SJSA1 (cell line): ENCODE data around the gene CASTOR2. TPM values are rescaled to one million over a fixed set of nuclear protein-coding genes. Genes with fewer than 3 reads are reported as not detected.
"Not testable (repeated sequence)": the region's sequence is repeated elsewhere in the genome, so short reads cannot be mapped to it uniquely, and the experiment has no call there.

Experiments
- DNase-seq, 2 experiments: peaks; one replicate each; pipeline ENCODE4 v3.0.0-alpha.2; 2015 to 2020; ENCODE audit warnings: low spot score in 2 of 2, low read depth in 1 of 2
- H3K27ac ChIP-seq: fragments of 250-450 bp; sonication (Bioruptor Pico); 2 replicates; pipeline ENCODE4 v1.5.1; 2020; ENCODE audit warnings: mild to moderate bottlenecking, moderate library complexity
- H3K27me3 ChIP-seq: fragments of 250-450 bp; sonication (Bioruptor Pico); replicated peaks from 2 replicates; pipeline ENCODE4 v1.5.1; 2020; ENCODE audit warnings: mild to moderate bottlenecking, moderate library complexity
- H3K36me3 ChIP-seq: fragments of 250-450 bp; sonication (Bioruptor Pico); 2 replicates; pipeline ENCODE4 v1.5.1; 2020; ENCODE audit warnings: mild to moderate bottlenecking
- H3K4me1 ChIP-seq: fragments of 250-450 bp; sonication (Bioruptor Pico); replicated peaks from 2 replicates; pipeline ENCODE4 v1.6.1; 2021; ENCODE audit warnings: mild to moderate bottlenecking
- H3K4me3 ChIP-seq: fragments of 250-450 bp; sonication (Bioruptor Pico); 2 replicates; pipeline ENCODE4 v1.5.1; 2020; ENCODE audit warnings: mild to moderate bottlenecking
- H3K9me3 ChIP-seq: fragments of 250-450 bp; sonication (Bioruptor Pico); replicated peaks from 2 replicates; pipeline ENCODE4 v1.5.1; 2020; ENCODE audit warnings: mild to moderate bottlenecking
- total RNA-seq: library from RNA; depleted of rRNA; stranded (reverse); fragments of >200 nt; shearing (Covaris generic); gene quantifications from 2 replicates; pipeline ENCODE4 v1.2.3, GENCODE V29; 2014; rRNA removed

The CASTOR2 gene
- total RNA-seq, 1 experiment from 2014 or later, result 1.8 TPM

GRCh38 chr7:75050501-75050900, 86.0 kb downstream of the CASTOR2 start:
- Histone ChIP-seq H3K9me3 (no peaks in the 10 kb centered on the region), H3K4me1 (peaks cover 11% of the 10 kb centered on the region), H3K4me3 (no peak overlapping the region), H3K27me3 (no peaks in the 10 kb centered on the region), H3K36me3 (peaks cover 74% of the 10 kb centered on the region), H3K27ac (no peak overlapping the region)
- DNase-seq, result no peak

- Histone ChIP-seq H3K27me3 (no peaks in the 10 kb centered on the region), H3K36me3 (peaks cover 80% of the 10 kb centered on the region), H3K4me3 (no peak overlapping the region), H3K27ac (no peak overlapping the region), H3K9me3 (no peaks in the 10 kb centered on the region), H3K4me1 (peaks cover 7% of the 10 kb centered on the region)
- DNase-seq, result no peak
Observed at GRCh38 chr7:75054744-75055143, 90.2 kb downstream of the CASTOR2 start.

GRCh38 chr7:75055155-75055554, 90.7 kb downstream of the CASTOR2 start:
- Histone ChIP-seq H3K4me3 (no peak overlapping the region), H3K4me1 (peaks cover 7% of the 10 kb centered on the region), H3K36me3 (peaks cover 82% of the 10 kb centered on the region), H3K9me3 (no peaks in the 10 kb centered on the region), H3K27ac (no peak overlapping the region), H3K27me3 (no peaks in the 10 kb centered on the region)
- no peak for DNase-seq

- H3K4me1 ChIP-seq, result peaks cover 7% of the 10 kb centered on the region
- DNase-seq, result no peak
- H3K9me3 ChIP-seq, result no peaks in the 10 kb centered on the region
- H3K27ac ChIP-seq, result no peak overlapping the region
- H3K36me3 ChIP-seq, result peaks cover 87% of the 10 kb centered on the region
- no peaks in the 10 kb centered on the region for H3K27me3 ChIP-seq
- H3K4me3 ChIP-seq, result no peak overlapping the region
Observed at GRCh38 chr7:75055830-75056772, 91.6 kb downstream of the CASTOR2 start.

GRCh38 chr7:75058406-75058805, 93.9 kb downstream of the CASTOR2 start:
- Histone ChIP-seq H3K27ac (no peak overlapping the region), H3K4me1 (peaks cover 4% of the 10 kb centered on the region; the same call in 1 of the 2 replicates), H3K4me3 (no peak overlapping the region), H3K9me3 (no peaks in the 10 kb centered on the region), H3K27me3 (no peaks in the 10 kb centered on the region), H3K36me3 (peaks cover 92% of the 10 kb centered on the region)
- DNase-seq, result no peak

- Histone ChIP-seq H3K27ac (no peak overlapping the region), H3K4me1 (no peaks in the 10 kb centered on the region), H3K27me3 (no peaks in the 10 kb centered on the region), H3K36me3 (peaks cover 91% of the 10 kb centered on the region), H3K9me3 (no peaks in the 10 kb centered on the region), H3K4me3 (no peak overlapping the region)
- DNase-seq, result no peak
Observed at GRCh38 chr7:75064291-75064690, 99.8 kb downstream of the CASTOR2 start.

GRCh38 chr7:75064801-75065200, 100.3 kb downstream of the CASTOR2 start:
- H3K4me1 ChIP-seq, result no peaks in the 10 kb centered on the region
- H3K27ac ChIP-seq, result no peak overlapping the region
- no peak overlapping the region for H3K4me3 ChIP-seq
- no peak for DNase-seq
- no peaks in the 10 kb centered on the region for H3K27me3 ChIP-seq
- H3K36me3 ChIP-seq, result peaks cover 91% of the 10 kb centered on the region
- H3K9me3 ChIP-seq, result no peaks in the 10 kb centered on the region

- H3K27me3 ChIP-seq, result no peaks in the 10 kb centered on the region
- no peak for DNase-seq
- peaks cover 85% of the 10 kb centered on the region for H3K36me3 ChIP-seq
- H3K9me3 ChIP-seq, result no peaks in the 10 kb centered on the region
- H3K4me1 ChIP-seq, result no peaks in the 10 kb centered on the region; the same call in 1 of the 2 replicates
- no peak overlapping the region for H3K27ac ChIP-seq
- H3K4me3 ChIP-seq, result no peak overlapping the region
Observed at GRCh38 chr7:75066521-75066920, 102.0 kb downstream of the CASTOR2 start.

GRCh38 chr7:75072981-75073283, 108.4 kb downstream of the CASTOR2 start:
- DNase-seq, result no peak
- H3K4me1 ChIP-seq, result peaks cover 10% of the 10 kb centered on the region
- H3K36me3 ChIP-seq, result peaks cover 38% of the 10 kb centered on the region
- H3K27me3 ChIP-seq, result no peaks in the 10 kb centered on the region
- H3K4me3 ChIP-seq, result peak overlapping the region; percentile 94
- no peaks in the 10 kb centered on the region for H3K9me3 ChIP-seq
- peak overlapping the region; percentile 89 for H3K27ac ChIP-seq

GRCh38 chr7:75074262-75074641, 109.7 kb downstream of the CASTOR2 start:
- peak overlapping the region; percentile 94 for H3K4me3 ChIP-seq
- not testable (repeated sequence) for H3K9me3 ChIP-seq, H3K27ac ChIP-seq, DNase-seq, H3K4me1 ChIP-seq, H3K27me3 ChIP-seq
- H3K36me3 ChIP-seq, result peaks cover 29% of the 10 kb centered on the region

Other genes with a start within 250 kb of the CASTOR2 start
- gene NCF1, start 190.7 kb upstream of the CASTOR2 start, total RNA-seq, result not detected in 2 replicates
- 6.7 and 8.8 TPM in 2 replicates for gene GTF2IRD2, start 113.1 kb upstream of the CASTOR2 start, total RNA-seq
- gene RCC1L, start 109.1 kb downstream of the CASTOR2 start, total RNA-seq, result 74.3 and 89.9 TPM in 2 replicates
- 20.3 and 40.2 TPM in 2 replicates for gene GTF2IRD2B, start 127.9 kb downstream of the CASTOR2 start, total RNA-seq